Activated CD4-positive, alpha-beta T cell treated with anti-CD3 and anti-CD28 coated beads for 1 hour (primary cell): Measurements from ENCODE around the gene CLN3.
"Not testable (repeated sequence)": the region's sequence is repeated elsewhere in the genome, so short reads cannot be mapped to it uniquely, and the experiment has no call there.

ENCODE experiments used
- DNase-seq: peaks from one replicate; pipeline ENCODE4 v3.0.0-alpha.2; 2020

Gene CLN3

GRCh38 chr16:28491970-28492474 lies at the start of gene CLN3:
CLN3 (minus strand) TSS chr16:28492074; CDS start chr16:28491759, 315 bp downstream.
- DNase-seq, result peak; percentile 80

GRCh38 chr16:28540346-28540745 lies 48.5 kb upstream of the CLN3 start:
- DNase-seq, result no peak

- DNase-seq, result no peak
Measured at GRCh38 chr16:28538733-28539596, 47.1 kb upstream of the CLN3 start, which contains the start of gene NUPR1. NUPR1 (minus strand) TSS chr16:28538974; CDS start chr16:28538907, 67 bp downstream.

- DNase-seq, result no peak
Measured at GRCh38 chr16:28537964-28538732, 46.3 kb upstream of the CLN3 start.

- DNase-seq, result no peak
Measured at GRCh38 chr16:28537076-28537475, 45.2 kb upstream of the CLN3 start.

- DNase-seq, result no peak
Measured at GRCh38 chr16:28534542-28535373, 42.9 kb upstream of the CLN3 start.

- DNase-seq, result no peak
Measured at GRCh38 chr16:28532940-28533647, 41.2 kb upstream of the CLN3 start.

GRCh38 chr16:28531777-28532744 lies 40.2 kb upstream of the CLN3 start:
- no peak for DNase-seq

GRCh38 chr16:28529124-28529523 lies 37.2 kb upstream of the CLN3 start:
- no peak for DNase-seq

- no peak for DNase-seq
Measured at GRCh38 chr16:28528463-28528867, 36.6 kb upstream of the CLN3 start.

GRCh38 chr16:28527985-28528384 lies 36.1 kb upstream of the CLN3 start:
- DNase-seq, result no peak

GRCh38 chr16:28527100-28527785 lies 35.4 kb upstream of the CLN3 start:
- DNase-seq, result not testable (repeated sequence)

- no peak for DNase-seq
Measured at GRCh38 chr16:28526201-28527099, 34.6 kb upstream of the CLN3 start.

GRCh38 chr16:28524681-28525171 lies 32.9 kb upstream of the CLN3 start:
- DNase-seq, result no peak

GRCh38 chr16:28522792-28523191 lies 30.9 kb upstream of the CLN3 start:
- no peak for DNase-seq

- no peak for DNase-seq
Measured at GRCh38 chr16:28521436-28521835, 29.6 kb upstream of the CLN3 start.

GRCh38 chr16:28520672-28521071 lies 28.8 kb upstream of the CLN3 start:
- no peak for DNase-seq

GRCh38 chr16:28514246-28514645 lies 22.4 kb upstream of the CLN3 start:
- DNase-seq, result no peak
